HG02642 (cell line): ENCODE data around the gene SUPT3H.
A peak's percentile ranks its signal among the peaks of the same experiment; 100 is the strongest.
"Not testable (repeated sequence)": the region's sequence is repeated elsewhere in the genome, so short reads cannot be mapped to it uniquely, and the experiment has no call there.

ENCODE experiments used
- ATAC-seq: cut with Tn5 transposase; IDR thresholded peaks from one replicate; pipeline ENCODE4 v1.9.1; 2021; ENCODE audit warnings: mild to moderate bottlenecking; ENCODE audit not compliant: unreplicated experiment, poor library complexity

The SUPT3H gene

GRCh38 chr6:44865184-44865583 lies 512.5 kb downstream of the SUPT3H start:
- ATAC-seq: not testable (repeated sequence)

- ATAC-seq: no peak
These were observed 517.8 kb downstream of the SUPT3H start for GRCh38 chr6:44859901-44860410.

- no peak for ATAC-seq
These were observed 518.7 kb downstream of the SUPT3H start for GRCh38 chr6:44858998-44859397.

DNA sequence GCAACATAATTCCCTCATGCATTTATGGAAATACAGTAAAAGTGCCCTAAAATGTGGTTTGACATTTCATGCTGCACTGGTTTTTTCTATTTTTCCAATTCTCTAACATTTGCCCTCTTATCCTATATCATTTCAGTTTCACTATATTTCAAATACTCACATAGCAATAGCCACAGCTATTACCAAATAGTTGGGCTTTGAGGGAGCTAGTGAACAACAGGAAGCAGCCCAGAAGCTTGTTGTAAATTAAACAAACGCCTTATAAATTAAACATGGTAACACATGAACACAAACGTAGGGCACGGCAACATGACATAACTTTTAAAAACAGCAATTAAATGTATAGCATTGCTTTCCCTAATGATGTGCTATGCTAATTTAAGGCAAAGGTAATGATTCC lies 521.3 kb downstream of the SUPT3H start:
- no peak for ATAC-seq

DNA sequence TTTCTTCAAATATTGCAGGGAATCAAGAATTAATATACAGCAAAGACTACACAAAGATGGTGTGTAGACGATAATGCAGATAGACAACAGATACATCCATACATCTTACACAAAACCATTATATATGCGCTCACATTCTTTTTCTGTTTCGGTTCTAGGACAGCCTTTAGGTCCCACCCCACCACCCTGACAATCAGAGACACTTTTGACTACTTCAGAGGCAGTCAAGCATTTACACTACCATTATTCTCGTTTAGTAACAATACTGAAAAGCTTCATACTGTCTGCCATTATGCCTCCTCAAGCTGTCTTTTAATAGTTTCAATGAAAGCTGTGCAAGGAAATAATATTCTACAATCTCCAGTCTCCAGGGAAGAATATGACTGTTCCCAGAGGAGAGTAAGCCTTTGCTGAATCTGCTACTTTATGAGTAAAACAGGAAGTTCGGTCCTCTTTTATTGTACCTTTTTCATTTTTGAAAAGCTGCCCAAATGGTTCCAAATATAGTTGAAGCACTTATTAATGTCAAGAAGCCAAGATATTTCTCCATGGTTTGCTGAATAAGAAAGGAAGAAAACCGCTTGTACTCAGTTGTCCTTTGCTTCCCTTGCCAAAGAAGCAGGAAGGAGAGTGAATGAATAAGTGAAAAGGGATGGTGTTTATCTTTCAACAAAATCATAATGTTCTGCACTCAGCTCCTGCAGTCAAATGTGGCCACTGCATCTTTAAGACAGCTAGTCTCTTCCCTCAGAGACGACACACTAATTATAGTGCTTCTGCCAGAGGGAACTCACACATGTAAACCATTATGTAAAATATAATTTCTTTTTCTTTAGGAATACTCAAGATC lies 521.9 kb downstream of the SUPT3H start:
- ATAC-seq: no peak

GRCh38 chr6:44854712-44855443 lies 522.9 kb downstream of the SUPT3H start:
- no peak for ATAC-seq

- no peak for ATAC-seq
These were observed 526.6 kb downstream of the SUPT3H start for GRCh38 chr6:44851176-44851575.

DNA sequence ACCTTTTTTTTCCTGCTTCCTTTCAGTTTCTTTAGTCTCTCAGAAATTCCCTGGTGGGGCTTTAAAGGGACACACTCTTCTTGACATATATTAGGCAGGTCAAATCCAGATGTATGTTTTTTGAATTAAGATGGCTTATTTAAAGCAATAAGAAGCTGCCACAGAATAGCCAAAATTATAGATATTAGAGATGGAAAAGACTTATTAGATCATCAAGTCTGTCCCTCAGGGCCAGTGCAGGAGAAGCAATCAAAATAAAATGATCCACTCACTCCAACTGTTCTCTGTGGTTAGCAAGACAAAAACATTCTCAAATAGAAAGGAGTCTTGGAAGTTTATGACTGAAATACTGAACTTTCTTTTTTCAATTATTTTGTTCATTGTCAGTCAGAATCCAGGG lies 527.4 kb downstream of the SUPT3H start:
- ATAC-seq: no peak

GRCh38 chr6:44849806-44850205 lies 527.9 kb downstream of the SUPT3H start:
- no peak for ATAC-seq

DNA sequence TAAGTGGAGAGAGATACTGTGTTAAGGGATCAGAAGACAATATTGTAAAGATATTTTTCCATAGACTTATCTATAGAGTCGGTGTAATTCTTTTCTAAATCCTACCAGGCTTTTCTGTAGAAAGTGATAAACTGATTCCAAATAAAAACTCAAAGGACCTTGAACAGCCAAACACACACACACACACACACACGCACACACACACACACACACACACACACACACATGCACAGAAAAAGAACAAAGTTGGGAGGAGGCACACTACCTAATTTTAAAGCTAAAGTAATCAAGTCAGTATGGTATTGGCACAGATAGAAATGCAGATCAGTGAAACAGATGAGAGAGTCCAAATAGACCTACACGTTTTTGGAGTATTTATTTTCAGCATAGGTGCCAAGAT lies 534.0 kb downstream of the SUPT3H start:
- ATAC-seq: no peak

DNA sequence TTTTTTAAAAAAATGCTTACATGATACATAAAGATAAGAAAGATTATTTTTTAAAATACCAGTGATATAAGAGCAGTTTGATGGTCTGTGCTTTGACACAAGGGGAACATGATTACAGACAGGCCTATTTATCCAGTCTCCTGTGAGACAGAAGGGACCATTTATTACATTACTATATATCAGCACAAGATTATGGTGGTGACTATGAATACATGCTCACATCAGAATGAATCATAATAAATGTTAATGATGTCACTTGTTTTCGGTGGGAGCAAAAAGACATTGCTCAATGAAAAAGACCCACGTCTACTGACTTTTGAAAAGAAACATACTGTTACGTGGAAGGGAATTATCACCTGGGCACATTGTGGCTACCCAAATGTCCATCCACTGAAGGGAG lies 535.1 kb downstream of the SUPT3H start:
- no peak for ATAC-seq

- no peak for ATAC-seq
These were observed 535.9 kb downstream of the SUPT3H start for GRCh38 chr6:44841829-44842228.

DNA sequence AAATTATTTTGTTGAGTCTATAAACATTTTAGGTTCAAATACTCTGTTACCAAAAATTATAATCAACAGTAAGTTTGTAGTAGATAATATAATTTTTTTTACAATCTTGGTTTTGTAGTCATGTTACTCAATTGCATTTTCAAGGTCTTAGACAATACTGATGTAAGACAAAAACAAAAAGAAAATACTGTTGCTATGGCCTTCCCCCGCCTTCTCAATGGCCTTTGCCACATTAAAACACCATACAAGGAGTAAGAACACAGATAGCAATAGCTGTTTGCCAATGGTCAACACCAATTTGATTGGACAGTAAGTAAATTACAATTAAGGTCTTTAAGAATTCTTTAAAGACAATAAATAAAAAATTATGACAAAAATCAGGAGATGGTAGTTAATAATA lies 540.0 kb downstream of the SUPT3H start:
- ATAC-seq: no peak

- no peak for ATAC-seq
These were observed 540.5 kb downstream of the SUPT3H start for GRCh38 chr6:44837255-44837654.

DNA sequence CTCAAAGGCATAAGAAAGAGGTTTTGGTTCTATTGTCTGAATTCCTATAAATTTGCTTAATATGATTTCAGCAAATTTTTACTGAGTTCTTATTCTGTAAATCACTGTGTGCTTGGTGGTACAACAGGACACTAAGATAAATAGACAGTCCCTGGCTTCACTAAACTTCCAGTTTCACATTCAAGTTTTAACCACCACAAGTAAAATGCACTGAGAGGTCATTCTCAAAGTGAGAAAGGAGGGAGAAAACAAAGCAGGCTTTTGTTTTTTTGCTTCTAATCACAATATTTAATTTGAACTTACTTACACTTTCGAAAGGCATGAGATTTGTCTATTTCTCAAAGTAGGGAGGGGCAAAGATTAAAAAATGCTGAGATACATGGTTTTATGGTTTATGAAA lies 544.5 kb downstream of the SUPT3H start:
- peak; percentile 65 for ATAC-seq

- no peak for ATAC-seq
These were observed 546.6 kb downstream of the SUPT3H start for GRCh38 chr6:44831002-44831610.

DNA sequence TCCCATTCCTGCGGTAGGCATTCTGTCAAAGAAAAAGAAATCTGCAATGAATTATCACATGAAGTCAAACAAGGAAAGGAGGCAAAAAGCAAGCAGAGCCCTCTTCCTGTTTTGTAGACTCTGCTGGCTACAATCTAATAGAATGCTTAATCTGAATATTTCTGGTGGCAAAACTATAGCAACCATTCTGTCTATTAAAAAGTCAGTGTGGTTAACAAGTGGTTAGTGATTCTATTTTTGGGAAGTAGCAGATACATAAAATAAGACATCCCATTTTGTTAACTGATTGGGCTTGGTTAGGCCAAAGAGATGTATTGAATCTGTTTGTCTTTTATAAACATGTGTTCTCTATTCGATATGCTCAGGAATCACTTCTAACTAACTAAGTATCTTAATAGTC lies 547.9 kb downstream of the SUPT3H start:
- ATAC-seq: no peak

GRCh38 chr6:44828780-44829179 lies 549.0 kb downstream of the SUPT3H start:
- ATAC-seq: no peak

DNA sequence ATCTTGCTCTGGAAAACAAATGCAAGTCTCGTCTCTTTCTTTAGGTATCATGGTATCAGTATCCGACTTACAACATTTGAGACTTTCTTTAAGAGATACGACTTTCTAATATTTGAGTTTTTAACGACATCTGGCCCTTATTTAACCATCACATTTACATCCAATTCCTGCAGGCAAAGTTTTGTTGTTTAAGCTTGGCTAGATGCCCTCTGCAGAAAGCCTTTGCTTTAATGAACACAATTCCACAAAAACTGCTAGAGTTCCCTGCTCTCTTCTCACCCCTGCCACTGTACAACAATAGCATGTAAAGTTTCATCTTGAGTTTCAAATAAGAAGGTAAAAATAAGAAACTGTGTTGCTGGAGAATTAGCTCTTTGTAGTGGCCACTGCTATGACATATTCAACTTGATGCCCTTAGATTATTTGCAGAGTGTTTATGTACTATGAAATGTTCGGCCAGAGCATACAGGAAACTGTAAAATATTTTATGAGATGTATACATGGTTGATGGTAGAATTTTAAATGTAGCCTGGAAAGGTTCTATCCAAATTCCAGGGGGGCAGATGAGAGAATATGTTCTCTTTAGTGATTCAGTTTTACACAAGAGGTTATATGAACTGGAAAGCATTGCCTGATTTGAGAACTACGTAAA lies 551.6 kb downstream of the SUPT3H start:
- no peak for ATAC-seq

DNA sequence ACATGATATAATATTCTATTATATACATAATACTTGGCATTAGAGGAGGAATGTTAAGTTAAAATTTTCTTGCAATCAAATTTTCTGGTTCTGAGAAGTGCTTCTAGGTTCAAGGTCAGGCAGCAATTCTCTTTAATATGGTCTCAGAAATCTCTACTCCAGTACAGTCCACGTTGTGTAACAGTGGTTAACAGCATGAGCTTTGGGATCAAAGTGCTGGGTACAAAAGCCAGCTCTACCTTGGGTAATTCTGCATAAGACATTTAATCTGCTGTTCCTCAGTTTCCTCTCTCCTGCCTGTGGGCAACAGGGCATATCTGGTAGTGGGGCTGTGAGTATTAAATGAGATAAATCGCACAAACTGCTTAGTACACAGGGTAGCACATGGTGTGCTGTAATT lies 552.5 kb downstream of the SUPT3H start:
- ATAC-seq: no peak

- no peak for ATAC-seq
These were observed 553.2 kb downstream of the SUPT3H start for GRCh38 chr6:44824567-44824966.
